ENCODE results near the gene ATP13A3. TPM values are rescaled to one million over a fixed set of nuclear protein-coding genes. Genes with fewer than 3 reads are reported as not detected.

ATP13A3 gene
- polyA plus RNA-seq, 1 donor = 124 TPM

- peak; percentile 70 for DNase-seq
These were observed 90.8 kb downstream of the ATP13A3 start for GRCh38 chr3:194395778-194396538.

DNA sequence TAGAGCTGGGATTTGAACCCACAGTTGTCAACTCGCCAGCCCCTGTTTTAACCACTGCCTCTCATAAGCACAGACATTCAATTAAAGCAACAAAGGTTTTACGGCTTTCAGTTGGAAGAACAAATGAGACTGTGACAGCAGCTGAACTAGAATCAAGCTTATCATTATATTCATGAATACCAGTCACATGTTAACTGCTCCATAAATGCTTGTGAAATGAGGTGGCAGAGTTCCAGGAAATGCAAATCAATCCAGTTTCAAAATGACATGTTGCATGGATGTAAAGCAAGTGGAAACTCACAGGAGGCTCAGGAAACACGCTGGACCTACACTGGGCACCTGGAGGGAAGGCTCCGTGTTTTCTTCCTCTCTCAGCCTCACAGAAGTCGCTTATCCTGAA is 91.6 kb downstream of the ATP13A3 start:
- no peak for DNase-seq

DNA sequence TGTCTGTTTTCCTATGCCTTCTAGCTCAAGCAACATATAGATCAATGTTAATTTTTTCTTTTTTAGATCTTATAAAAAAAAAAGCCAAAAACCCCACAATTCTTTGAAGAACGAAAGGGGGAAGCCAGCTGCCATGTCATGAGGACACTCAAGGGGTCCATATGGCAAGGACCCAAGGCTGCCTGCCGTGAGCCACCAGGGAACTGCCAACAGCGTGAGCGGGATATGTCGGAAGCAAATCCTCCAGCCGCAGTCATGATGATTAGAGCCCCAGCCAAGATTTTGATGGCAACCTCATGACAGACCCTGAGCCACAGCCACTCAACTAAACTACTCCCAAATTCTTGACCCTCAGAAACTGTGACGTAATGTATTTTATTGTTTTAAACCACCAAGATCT is 94.2 kb downstream of the ATP13A3 start:
- no peak for DNase-seq

- no peak for DNase-seq
These were observed 96.0 kb downstream of the ATP13A3 start for GRCh38 chr3:194390835-194391234.

- no peak for DNase-seq
These were observed 97.5 kb downstream of the ATP13A3 start for GRCh38 chr3:194389269-194389668.

- no peak for DNase-seq
These were observed 98.8 kb downstream of the ATP13A3 start for GRCh38 chr3:194387926-194388418.

GRCh38 chr3:194387276-194387675 is 99.5 kb downstream of the ATP13A3 start:
- no peak for DNase-seq

DNA sequence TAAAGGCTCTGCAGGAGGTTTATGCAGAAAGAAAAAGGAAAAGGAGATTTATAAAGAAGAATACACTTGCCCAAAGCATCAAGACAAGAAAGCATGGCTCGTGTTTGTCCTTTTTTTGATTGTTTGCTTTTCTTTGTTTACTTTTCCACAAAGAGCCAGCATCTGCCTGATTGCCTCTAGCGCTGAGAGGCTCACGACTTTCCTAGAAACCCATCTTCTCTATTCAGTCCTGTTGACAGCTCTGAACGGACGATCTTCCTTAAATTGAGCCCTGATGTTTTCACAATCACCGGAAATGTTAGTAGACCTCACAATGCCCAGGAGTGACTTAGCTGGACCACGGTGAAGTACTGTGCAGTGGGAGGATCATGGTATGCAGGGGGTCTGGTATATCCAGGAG is 100.2 kb downstream of the ATP13A3 start:
- DNase-seq = no peak

DNA sequence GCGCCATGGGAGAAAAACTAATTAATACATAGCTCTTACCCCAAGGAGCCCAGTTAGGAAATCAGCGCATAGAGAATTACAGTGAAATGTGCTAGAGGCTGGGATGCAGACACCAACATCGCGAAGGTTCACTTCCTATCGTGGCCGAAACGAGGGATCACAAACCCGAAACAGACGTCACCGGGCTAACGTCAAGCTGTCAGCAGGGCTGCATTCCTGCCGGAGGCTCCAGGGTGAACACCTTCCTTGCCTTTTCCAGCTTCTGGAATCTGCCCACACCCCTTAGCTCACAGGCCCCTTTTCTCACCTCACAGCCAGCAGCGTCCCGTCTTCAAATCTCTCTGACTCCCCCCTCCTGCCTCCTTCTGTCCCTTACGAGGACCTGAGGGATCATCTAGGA is 100.7 kb downstream of the ATP13A3 start:
- no peak for DNase-seq

DNA sequence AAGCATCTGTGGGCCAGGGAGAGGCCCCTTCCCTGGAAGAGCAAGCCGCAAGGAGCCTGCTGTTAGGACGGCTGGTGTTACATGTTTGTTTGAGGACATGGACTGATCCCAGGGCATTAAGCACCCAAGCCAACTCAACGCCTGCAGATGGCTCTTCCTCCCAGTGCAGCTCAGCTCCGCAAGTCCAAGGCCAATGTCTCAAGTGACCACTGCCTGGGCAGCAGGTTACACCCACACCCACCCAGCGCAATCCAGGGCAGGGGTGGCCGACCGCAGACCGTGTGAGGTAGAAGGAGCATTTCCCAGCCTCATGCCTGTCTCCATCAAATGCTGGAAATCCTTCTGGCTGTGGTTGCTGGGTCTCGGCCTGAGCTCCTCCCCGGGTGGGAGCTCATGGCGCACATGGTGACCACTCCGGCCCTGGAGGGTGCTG is 102.2 kb downstream of the ATP13A3 start:
- no peak for DNase-seq

GRCh38 chr3:194384156-194384555 is 102.6 kb downstream of the ATP13A3 start:
- no peak for DNase-seq

DNA sequence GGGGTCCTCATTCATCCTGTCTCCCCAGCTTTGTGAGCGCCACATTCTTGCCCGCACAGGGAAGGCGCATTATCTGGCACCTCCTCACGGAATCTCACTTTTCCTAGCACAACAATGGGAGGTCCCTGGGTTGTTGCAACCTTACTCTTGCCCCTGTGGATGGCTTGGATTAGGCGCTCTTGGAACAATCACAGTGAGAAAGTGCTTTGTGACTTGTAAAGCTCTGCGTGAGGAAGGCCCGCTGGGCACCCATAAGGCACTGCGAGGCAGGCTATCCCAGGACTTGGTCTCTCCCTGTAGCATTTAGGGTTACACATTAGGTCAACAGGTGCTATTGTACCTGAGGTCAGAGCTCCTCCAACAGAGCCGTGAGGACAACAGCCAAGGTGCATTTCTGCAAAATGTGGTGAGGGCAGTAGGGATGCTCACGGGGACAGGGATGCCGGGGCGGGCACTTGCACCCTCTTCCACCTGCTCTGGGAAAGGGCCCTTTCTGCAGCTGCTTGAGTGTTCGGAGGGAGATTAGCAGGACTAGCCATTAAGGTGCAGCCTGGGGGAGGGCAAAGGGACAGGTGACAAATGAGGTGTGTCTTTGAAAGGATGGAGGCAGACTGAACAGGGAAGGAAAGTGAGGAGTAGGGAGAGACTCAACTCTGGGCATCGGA is 103.4 kb downstream of the ATP13A3 start:
- DNase-seq = no peak

- DNase-seq = no peak
These were observed 103.9 kb downstream of the ATP13A3 start for GRCh38 chr3:194382892-194383223.

GRCh38 chr3:194382196-194382891 is 104.5 kb downstream of the ATP13A3 start:
- DNase-seq = no peak

- DNase-seq = no peak
These were observed 105.3 kb downstream of the ATP13A3 start for GRCh38 chr3:194381460-194381875.

DNA sequence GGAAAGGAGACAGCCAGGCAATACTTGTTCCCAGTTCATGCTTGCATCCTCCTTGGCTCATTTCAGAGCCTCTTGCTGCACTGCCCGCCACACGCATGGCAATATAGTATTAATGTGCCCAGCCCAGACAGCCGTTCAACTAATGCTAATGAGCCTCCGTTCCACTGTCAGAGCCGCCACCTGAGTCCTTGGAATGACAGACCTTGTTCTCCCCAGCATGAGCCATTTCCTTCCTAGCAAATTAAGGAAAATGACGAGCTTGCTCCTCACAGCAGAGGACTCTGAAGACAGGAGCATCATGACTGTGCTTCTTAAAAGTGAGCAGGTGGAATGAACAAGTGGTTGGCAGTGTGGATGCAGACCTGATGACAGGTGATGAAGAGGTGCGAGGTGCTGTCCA is 106.5 kb downstream of the ATP13A3 start:
- no peak for DNase-seq

DNA sequence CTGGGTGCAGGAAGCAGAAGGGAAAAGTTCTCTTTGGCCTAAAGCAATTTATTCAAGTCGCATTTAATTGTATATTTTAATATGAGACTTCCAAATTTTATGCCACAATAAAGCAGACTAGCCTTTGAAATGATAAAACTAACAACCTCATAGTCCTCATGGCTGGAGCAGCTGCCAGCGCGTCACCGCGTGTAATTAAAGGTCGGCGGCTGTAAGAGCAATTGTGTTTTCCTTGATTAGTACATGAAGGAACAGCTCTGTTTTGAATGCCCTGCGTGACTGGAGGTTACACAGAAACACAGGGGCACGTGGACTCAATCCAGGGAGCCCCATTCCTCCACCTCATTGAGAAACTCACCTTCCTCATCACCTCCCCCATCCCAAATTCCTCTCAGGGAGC is 107.2 kb downstream of the ATP13A3 start:
- DNase-seq = no peak

DNA sequence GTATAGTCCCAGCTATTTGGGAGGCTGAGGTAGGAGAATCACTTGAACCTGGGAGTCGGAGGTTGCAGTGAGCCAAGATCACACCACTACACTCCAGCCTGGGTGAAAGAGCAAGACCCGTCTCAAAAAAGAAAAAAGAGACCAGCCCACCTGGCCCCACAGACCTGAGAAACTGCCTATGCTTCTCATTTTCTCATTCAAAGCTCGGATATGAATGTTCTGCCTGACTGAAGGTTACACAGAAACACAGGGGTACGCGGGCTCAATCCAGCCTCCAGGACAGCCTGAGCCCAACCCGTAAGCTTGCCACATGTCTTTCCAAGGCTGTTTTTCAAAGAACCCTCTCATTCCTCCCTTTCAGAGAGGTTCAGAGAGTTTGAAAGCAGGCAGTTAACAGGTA is 107.6 kb downstream of the ATP13A3 start:
- DNase-seq = no peak

DNA sequence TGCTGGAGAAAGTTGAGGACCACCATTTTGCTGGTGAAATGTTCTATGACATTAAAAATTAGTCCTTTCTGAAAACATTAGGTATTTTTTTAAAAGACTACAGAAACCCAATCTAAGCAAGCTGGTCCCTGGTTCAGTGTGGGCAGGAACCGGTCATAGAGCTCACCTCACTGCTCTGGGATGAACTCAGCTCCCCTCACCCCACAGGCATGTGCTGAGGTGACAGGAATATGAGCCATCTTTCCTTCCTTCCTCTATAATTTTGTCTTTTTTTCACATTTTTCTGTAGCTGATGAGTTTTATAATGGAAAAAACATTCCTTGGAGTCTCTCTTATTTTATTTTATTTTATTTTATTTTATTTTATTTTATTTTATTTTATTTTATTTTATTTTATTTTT is 109.1 kb downstream of the ATP13A3 start:
- no peak for DNase-seq

- DNase-seq = no peak
These were observed 110.6 kb downstream of the ATP13A3 start for GRCh38 chr3:194376241-194376560.

GRCh38 chr3:194375473-194376240 is 111.1 kb downstream of the ATP13A3 start:
- no peak for DNase-seq

DNA sequence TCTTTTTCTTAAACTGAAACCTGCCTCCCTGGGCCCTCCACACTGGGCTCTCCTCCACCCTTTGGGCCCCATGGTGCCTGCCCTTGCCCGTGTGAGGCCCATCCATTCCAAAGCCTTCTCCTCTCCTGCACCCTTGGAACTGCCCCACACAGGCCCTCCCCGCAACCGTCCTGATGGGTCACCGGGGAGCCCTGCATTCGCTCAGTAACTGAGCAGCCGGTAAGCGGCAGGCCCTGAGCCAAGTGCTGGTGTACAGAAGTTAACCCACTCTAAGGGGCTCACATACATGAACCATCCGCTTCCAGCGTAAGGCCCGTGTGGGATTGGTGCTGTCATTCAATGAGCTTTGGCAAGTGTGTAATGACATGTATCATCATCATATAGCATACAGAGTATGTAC is 111.9 kb downstream of the ATP13A3 start:
- no peak for DNase-seq

- DNase-seq = no peak
These were observed 112.9 kb downstream of the ATP13A3 start for GRCh38 chr3:194373899-194374298.

Data from left kidney (tissue), 2 donors.